Measurements from ENCODE around the gene AMBP. TPM values are rescaled to one million over a fixed set of nuclear protein-coding genes. Genes with fewer than 3 reads are reported as not detected.

Gene AMBP
- total RNA-seq, 1 experiment from 2014 or later: 0.62 TPM

DNA sequence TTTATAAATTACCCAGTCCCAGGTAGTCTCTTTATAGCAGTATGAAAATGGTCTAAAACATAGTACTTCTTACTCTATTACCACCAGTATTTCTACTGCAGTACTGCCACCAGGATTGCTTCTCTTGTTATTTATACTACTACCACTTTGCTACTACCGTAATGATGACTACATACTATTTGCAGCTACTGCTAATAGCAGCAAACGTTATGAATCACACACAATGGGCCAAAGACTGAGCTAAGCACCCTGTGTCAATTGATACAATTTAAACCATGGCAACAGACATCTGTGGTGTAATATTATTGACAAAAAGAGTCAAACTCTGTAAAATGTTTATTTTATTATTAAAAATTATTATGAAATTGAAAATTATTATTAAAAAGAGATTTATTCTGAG lies 36.3 kb upstream of the AMBP start:
- no peak for DNase-seq (ENCODE audit: extremely low read depth, low read depth)

DNA sequence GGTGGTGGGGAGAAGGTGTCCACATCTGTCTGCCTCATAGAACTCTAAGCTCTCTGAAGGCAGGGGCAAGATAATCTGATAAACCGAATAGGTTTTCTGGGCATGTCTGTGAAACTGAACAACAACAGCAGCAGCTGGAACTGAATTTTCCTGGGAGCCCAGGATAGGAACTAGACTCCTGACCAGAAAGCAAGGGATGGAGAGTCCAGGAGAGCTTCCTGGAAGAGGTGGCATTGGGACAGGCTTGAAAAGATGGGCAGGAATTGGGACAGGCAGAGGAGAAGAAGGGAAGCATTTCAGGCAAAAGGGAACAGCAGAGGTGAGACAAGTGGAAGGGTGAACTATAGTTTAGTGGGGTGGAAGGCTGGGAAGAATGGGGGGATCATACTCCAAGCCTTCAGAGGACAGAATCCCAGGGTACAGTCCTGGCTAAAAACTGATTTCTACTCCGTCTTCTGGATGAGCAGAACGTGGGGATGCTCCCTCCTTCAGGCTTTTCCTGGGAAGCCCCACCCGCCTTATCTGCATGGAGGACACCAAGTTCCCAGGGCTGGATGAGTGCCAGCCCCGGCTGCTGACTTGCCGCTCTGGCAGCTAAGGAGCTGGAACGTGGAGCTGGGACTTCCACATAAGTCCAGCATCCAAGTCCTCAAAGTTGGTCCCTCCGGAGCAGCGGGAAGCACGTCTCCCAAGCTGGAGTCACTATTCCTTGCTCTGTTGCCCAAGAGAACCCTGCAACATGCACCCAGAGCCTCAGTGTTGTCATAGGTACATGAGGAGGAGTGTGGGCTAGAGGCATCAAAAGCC lies 34.9 kb upstream of the AMBP start:
- DNase-seq (ENCODE audit: extremely low read depth, low read depth): no peak

DNA sequence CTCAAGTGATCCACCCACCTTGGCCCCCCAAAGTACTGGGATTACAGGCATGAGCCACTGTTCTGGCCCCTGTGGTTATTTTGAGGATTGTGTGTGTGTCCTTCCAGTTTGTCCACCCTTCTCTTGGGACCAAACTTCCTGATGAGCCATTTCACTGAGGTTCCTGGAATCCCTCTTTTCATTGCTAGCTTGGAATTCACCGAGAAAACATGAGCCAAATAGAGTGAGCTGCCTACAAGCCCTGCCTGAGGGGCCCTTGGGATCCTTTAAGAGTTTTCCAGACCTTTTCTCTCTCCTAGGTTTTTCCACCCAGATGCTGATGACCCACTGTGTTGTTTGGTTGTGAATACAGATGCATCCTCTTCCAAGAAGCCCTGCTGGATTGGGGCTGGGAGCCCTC lies 34.2 kb upstream of the AMBP start:
- DNase-seq (ENCODE audit: extremely low read depth, low read depth): no peak

DNA sequence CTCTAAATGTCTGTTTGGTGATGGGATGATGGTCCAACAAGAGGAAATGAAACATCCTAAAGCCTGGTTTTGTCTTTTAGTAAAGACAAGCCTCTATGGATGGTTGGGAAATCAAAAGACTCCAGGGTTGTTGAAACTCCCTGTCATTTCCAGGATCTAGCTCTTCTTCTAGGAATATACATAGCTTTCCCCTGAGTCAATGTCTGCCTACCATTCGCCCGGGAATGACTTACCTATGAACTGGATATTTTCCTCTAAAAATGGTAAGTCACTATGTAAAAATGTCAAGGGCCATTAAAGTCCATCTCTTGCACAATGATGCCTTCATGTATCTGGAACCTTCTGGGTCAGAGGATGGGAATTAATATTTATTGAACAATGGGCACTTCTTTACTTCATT lies 32.1 kb upstream of the AMBP start:
- DNase-seq (ENCODE audit: extremely low read depth, low read depth): no peak

GRCh38 chr9:114109124-114109523 lies 31.0 kb upstream of the AMBP start:
- DNase-seq (ENCODE audit: extremely low read depth, low read depth): no peak

DNA sequence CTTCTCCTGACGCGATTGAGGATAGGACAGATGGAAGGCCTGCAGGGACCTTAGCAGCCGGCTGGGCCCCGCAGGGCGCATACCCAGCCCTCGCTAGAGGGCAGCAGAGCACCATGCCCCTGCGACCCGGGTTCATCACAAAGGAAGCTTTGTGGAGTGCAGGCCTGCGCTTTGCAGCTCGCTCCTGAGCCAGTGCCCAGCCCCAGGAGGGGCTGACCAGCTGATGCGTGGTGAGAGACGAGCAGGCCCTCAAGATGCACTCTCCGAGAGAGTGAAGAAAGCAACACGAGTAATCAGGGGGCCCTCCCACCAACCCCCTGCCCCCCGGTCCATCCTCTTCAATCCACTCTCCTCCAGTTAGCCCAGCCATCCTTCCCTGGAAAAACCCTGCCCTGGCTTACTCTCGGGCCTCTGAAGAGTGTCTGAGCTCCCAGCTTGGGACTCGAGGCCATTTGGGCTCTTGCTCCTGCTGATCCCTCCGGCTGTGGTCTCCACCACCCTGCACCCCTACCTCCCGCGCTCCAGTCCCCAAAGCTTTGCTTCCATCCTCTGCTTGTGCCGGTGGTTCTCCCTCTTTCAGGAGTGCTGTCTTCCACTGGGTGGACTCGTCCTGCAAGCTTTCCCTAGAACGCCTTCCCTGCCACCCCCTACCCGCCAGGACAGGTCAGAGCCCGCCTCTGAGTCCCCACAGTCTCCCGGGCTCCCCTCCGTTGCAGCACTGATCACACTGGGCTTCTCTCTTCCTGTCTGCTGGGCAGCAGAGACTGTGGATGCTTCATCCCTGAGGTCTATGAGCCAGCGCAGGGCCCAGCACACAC lies 30.1 kb upstream of the AMBP start:
- peak; percentile 66 for DNase-seq (ENCODE audit: extremely low read depth, low read depth)

- no peak for DNase-seq (ENCODE audit: extremely low read depth, low read depth)
Observed at GRCh38 chr9:114107286-114108001, 29.3 kb upstream of the AMBP start.

DNA sequence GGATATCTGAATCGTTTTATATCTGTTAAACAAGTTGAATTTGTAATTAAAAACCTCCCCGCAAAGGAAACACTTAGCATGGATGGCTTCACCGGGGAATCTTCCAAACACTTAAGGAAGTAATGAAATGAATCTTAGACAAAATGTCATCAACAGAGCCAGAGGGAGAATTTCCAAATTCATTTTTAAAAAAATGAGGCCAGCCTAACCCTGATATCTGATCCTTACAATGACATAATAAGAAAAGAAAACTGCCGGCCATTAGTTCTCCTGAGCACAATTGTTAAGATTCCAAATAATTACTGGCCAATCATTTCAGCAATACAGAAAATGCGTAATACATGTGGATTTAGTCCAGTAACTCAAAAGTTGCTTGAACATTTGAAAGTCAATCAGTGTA lies 27.1 kb upstream of the AMBP start:
- no peak for DNase-seq (ENCODE audit: extremely low read depth, low read depth)

DNA sequence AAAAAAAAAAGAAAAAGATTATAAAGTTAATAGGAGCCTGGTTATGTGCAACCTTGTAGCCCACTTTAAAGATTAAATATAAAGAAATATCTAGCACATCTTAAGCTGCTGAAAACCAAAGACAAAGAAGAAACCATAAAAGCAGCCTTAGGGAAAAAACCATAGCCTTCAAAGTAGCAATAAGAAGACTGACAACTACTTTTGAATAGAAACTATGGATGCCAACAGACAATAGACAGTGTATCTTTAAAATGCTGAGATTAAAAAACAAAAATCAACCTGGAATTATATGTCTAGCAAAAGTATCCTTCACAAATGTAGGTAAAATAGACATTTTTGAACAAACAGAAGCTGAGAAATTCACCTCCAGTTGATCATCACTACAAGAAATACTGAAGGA lies 24.4 kb upstream of the AMBP start:
- DNase-seq (ENCODE audit: extremely low read depth, low read depth): no peak

GRCh38 chr9:114100536-114100935 lies 22.4 kb upstream of the AMBP start:
- no peak for DNase-seq (ENCODE audit: extremely low read depth, low read depth)

GRCh38 chr9:114099669-114100270 lies 21.7 kb upstream of the AMBP start:
- DNase-seq (ENCODE audit: extremely low read depth, low read depth): no peak

DNA sequence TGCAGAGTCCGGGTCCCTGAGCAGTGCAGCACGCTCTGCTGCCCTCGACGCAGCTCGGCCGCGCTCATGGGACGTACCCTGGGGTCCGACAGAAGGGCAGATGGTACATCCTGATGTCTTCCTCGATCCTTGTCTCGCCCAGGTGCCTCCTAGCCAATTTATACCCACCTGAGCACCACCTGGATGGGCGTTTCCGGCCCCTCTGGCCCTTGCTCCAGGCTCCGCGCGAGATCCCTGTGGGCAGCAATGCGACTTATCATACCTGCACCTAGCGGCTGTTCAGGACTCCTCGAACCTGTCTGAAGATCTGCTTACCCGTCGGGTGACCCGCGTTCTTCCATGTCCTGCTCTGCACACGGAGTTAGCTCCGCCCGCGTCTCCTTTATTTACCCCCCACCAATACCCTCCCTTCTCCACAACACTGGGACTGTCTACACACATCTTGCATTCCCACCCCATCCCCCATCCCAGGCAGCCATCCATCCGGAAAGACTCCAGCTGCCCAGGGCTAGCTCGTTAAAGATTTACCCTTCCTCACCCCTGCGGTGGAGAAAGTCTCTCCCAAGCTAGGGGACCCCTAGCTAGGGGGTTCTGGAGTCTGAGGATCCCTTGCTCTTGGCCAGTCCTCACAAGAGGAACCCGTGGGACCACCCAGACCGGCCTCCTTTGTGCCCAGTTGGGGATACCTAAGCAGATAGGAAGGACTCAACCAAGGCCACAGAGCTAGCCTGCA lies 21.0 kb upstream of the AMBP start, which contains the start of gene KIF12:
KIF12 (minus strand) TSS at position 357 of the 733 bp plus-strand sequence; CDS start at position 341, 16 bp downstream.
- DNase-seq (ENCODE audit: extremely low read depth, low read depth): no peak

GRCh38 chr9:114098021-114098935 lies 20.2 kb upstream of the AMBP start:
- DNase-seq (ENCODE audit: extremely low read depth, low read depth): peak; percentile 21

GRCh38 chr9:114097613-114098020 lies 19.5 kb upstream of the AMBP start:
- DNase-seq (ENCODE audit: extremely low read depth, low read depth): no peak

- no peak for DNase-seq (ENCODE audit: extremely low read depth, low read depth)
Observed at GRCh38 chr9:114096866-114097612, 18.9 kb upstream of the AMBP start.

- no peak for DNase-seq (ENCODE audit: extremely low read depth, low read depth)
Observed at GRCh38 chr9:114096041-114096511, 18.0 kb upstream of the AMBP start.

DNA sequence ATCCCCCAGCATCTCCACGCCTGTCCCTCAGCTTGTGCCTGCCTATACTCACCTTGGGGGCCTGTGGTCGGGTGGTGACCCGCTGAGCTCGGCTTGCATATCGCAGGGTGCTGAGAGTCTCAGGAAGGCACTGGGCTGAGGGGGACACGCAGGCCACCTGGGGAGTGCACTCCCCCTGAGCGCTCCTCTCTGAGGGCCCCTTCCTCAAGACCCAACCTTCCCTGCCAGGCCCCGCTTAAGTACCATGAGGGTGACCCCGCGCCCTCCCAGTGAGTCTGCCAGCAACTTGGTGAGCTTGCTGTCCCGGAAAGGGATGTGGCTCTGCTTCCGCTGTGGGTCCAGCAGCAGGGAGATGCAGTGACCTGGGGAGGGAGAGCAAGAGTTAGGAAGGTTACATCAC lies 16.9 kb upstream of the AMBP start:
- no peak for DNase-seq (ENCODE audit: extremely low read depth, low read depth)
